K562 (cell line): ENCODE measurements around the gene ZSWIM9. TPM values are rescaled to one million over a fixed set of nuclear protein-coding genes. Genes with fewer than 3 reads are reported as not detected.
A peak's percentile ranks its signal among the peaks of the same experiment; 100 is the strongest.

Source experiments
- HDAC3 ChIP-seq: fragments of 450-650 bp; IDR thresholded peaks from 2 replicates; pipeline ENCODE4 v1.6.1; 2018; ENCODE audit warnings: borderline replicate concordance, mild to moderate bottlenecking, moderate library complexity; ENCODE audit not compliant: partially characterized antibody
- LEF1 ChIP-seq: fragments of 450-650 bp; IDR thresholded peaks from 2 replicates; pipeline ENCODE4 v1.6.1; 2016; ENCODE audit warnings: mild to moderate bottlenecking
- MCM2 ChIP-seq: fragments of 450-650 bp; IDR thresholded peaks from 2 replicates; pipeline ENCODE4 v1.6.1; 2017; ENCODE audit warnings: low read depth, mild to moderate bottlenecking
- MTF1 ChIP-seq: fragments of 250-450 bp; sonication (Bioruptor Pico); IDR thresholded peaks from 2 replicates; pipeline ENCODE4 v1.9.0; 2021; ENCODE audit warnings: moderate library complexity, mild to moderate bottlenecking, inconsistent platforms, borderline replicate concordance
- RB1 ChIP-seq: fragments of 450-650 bp; IDR thresholded peaks from 2 replicates; pipeline ENCODE4 v1.6.1; 2017; ENCODE audit warnings: low read depth, mild to moderate bottlenecking
- SMARCB1 ChIP-seq: IDR thresholded peaks from 2 replicates; pipeline ENCODE4 v1.6.1; 2011; ENCODE audit warnings: improper control_type of control experiment, low read depth; ENCODE audit not compliant: insufficient read length
- SREBF2 ChIP-seq: sonication (generic); formaldehyde crosslinking; IDR thresholded peaks from 2 replicates; pipeline ENCODE4 v1.4.0; 2020; ENCODE audit warnings: mild to moderate bottlenecking, missing genetic modification reagents
- ZNF347 ChIP-seq: fragments of 450-650 bp; formaldehyde crosslinking; IDR thresholded peaks from 2 replicates; pipeline ENCODE4 v1.4.0; 2020; ENCODE audit warnings: low read depth, mild to moderate bottlenecking, moderate library complexity
- ZNF79 ChIP-seq: fragments of 250-450 bp; sonication (Bioruptor Pico); IDR thresholded peaks from 2 replicates; pipeline ENCODE4 v1.4.0; 2020; ENCODE audit warnings: low read depth, mild to moderate bottlenecking, moderate library complexity
- polyA plus RNA-seq, 8 experiments: library from polyadenylated mRNA; depleted of rRNA in 4 of 8; stranded (reverse) in 5 of 8; unstranded in 3 of 8; fragments of >200 nt; fragmentation: Nextera tagmentation in 2 of 8; fragmentation: Illumina TruSeq in 1 of 8; extraction: Ambion mirVana in 2 of 8; extraction: Trizol in 1 of 8; gene quantifications; 2 replicates each; pipeline versions ENCODE4 v1.2.1 to v1.2.3, GENCODE V29; 2011 to 2014; ENCODE audit warnings: inconsistent platforms in 1 of 8, missing spikeins in 1 of 8
- total RNA-seq, 7 experiments: library from RNA; depleted of rRNA in 6 of 7; stranded (reverse); fragments of >200 nt in 6 of 7; fragmentation: Illumina TruSeq in 2 of 7; extraction: Trizol in 2 of 7; gene quantifications; 2 replicates each; pipeline versions ENCODE4 v1.2.1 to v1.2.3, GENCODE V29; 2011 to 2021; ENCODE audit warnings: low replicate concordance in 1 of 7
- TF ChIP-seq, protein P1 (sequence below), 2 experiments: fragments of 200-800 bp in 1 of 2; sonication (Bioruptor generic) in 1 of 2; sonication (generic) in 1 of 2; formaldehyde crosslinking in 1 of 2; IDR thresholded peaks in 1 of 2; conservative IDR thresholded peaks in 1 of 2; 2 replicates each; pipeline versions ENCODE4 v1.5.0 to v1.6.1; 2016 to 2020; ENCODE audit warnings: missing compliant biosample characterization in 1 of 2, missing genetic modification characterization in 1 of 2, missing genetic modification reagents in 1 of 2
- TF ChIP-seq, protein P2 (sequence below): IDR thresholded peaks from 2 replicates; pipeline ENCODE4 v1.6.1; 2016; ENCODE audit warnings: missing genetic modification characterization, missing compliant biosample characterization
- TF ChIP-seq, protein P3 (sequence below): fragments of 450-650 bp; IDR thresholded peaks from 2 replicates; pipeline ENCODE4 v1.6.1; 2016; ENCODE audit warnings: missing biosample characterization, missing genetic modification characterization
- TF ChIP-seq, protein P4 (sequence below), 2 experiments: IDR thresholded peaks in 1 of 2; conservative IDR thresholded peaks in 1 of 2; 2 replicates each; pipeline ENCODE4 v1.6.1; 2016; ENCODE audit warnings: low read depth in 2 of 2, mild to moderate bottlenecking in 1 of 2, missing compliant biosample characterization in 1 of 2, missing genetic modification characterization in 1 of 2, moderate library complexity in 1 of 2
- TF ChIP-seq, protein P5 (sequence below): sonication (generic); formaldehyde crosslinking; IDR thresholded peaks from 2 replicates; pipeline ENCODE4 v1.8.1; 2023; ENCODE audit warnings: mild to moderate bottlenecking, missing genetic modification reagents, moderate library complexity
- TF ChIP-seq, protein P6 (sequence below): fragments of 200-400 bp; formaldehyde crosslinking; IDR thresholded peaks from 2 replicates; pipeline ENCODE4 v1.6.1; 2017; ENCODE audit warnings: mild to moderate bottlenecking, low read depth, low read length, moderate library complexity

Gene ZSWIM9
- total and polyA plus RNA-seq, 9 of the 15 experiments (the other 6 are each of a cell fraction or from before 2014, with no cell fraction given) = 0.04 to 1.4 (median 0.34) TPM; not detected in 1

DNA sequence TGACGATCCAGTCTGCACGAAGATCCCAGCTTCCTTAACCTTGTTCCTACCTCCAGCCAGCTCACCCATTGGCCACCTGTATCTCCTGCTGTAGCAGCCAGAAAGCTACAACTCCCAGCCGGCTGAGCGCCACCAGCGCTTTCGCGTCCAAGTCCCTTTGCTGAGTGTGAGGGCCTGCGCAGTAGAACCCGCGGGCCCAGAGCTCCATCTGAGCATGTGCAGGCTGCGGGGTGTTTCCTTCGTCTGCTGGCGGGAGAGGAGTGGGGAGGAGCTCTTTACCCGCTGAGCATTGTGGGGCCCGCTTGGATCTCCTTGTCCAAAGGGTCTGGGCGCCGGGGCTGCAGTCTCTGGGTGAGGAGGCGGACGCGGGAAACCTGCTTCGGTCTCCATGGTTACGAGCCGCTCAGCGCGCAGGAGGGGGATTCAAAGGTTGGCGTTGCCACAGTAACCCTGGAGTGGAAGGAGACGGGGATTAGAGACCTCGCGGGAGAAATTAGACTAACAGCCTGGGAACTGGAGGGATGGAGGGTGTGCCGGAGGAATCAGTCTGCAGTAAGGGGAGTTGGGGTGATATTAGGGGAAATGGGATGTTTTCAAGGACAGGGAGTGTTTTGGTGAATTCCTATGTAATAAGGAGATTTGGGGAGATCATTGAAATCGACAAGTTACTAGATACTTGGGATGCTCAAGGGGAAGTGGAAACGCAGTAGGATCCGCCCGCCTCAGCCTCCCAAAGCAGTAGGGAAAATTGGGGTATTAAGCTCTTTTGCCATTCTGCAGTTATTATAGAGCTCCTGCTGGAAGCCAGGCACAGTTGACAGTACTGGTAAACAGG is 33.5 kb downstream of the ZSWIM9 start (continued):
- TF ChIP-seq, protein P1, sequence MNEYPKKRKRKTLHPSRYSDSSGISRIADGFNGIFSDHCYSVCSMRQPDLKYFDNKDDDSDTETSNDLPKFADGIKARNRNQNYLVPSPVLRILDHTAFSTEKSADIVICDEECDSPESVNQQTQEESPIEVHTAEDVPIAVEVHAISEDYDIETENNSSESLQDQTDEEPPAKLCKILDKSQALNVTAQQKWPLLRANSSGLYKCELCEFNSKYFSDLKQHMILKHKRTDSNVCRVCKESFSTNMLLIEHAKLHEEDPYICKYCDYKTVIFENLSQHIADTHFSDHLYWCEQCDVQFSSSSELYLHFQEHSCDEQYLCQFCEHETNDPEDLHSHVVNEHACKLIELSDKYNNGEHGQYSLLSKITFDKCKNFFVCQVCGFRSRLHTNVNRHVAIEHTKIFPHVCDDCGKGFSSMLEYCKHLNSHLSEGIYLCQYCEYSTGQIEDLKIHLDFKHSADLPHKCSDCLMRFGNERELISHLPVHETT (CRISPR knock-in tag; conservative IDR thresholded peaks at IDR 0.05 in 1 of 2, IDR thresholded peaks at IDR 0.05 in 1 of 2) = no peak
- TF ChIP-seq, protein P2, sequence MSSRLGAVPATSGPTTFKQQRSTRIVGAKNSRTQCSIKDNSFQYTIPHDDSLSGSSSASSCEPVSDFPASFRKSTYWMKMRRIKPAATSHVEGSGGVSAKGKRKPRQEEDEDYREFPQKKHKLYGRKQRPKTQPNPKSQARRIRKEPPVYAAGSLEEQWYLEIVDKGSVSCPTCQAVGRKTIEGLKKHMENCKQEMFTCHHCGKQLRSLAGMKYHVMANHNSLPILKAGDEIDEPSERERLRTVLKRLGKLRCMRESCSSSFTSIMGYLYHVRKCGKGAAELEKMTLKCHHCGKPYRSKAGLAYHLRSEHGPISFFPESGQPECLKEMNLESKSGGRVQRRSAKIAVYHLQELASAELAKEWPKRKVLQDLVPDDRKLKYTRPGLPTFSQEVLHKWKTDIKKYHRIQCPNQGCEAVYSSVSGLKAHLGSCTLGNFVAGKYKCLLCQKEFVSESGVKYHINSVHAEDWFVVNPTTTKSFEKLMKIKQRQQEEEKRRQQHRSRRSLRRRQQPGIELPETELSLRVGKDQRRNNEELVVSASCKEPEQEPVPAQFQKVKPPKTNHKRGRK = no peak
- TF ChIP-seq, protein P3, sequence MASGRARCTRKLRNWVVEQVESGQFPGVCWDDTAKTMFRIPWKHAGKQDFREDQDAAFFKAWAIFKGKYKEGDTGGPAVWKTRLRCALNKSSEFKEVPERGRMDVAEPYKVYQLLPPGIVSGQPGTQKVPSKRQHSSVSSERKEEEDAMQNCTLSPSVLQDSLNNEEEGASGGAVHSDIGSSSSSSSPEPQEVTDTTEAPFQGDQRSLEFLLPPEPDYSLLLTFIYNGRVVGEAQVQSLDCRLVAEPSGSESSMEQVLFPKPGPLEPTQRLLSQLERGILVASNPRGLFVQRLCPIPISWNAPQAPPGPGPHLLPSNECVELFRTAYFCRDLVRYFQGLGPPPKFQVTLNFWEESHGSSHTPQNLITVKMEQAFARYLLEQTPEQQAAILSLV (tag) = no peak
- TF ChIP-seq ZNF79 (no peak), SREBF2 (CRISPR knock-in tag) (no peak), ZNF347 (CRISPR knock-in tag) (no peak), MTF1 (CRISPR knock-in tag) (no peak), LEF1 (no peak), SMARCB1 (no peak), RB1 (peak; percentile 64; the same call in 1 of the 2 replicates), MCM2 (no peak), HDAC3 (no peak)
- TF ChIP-seq, protein P4, sequence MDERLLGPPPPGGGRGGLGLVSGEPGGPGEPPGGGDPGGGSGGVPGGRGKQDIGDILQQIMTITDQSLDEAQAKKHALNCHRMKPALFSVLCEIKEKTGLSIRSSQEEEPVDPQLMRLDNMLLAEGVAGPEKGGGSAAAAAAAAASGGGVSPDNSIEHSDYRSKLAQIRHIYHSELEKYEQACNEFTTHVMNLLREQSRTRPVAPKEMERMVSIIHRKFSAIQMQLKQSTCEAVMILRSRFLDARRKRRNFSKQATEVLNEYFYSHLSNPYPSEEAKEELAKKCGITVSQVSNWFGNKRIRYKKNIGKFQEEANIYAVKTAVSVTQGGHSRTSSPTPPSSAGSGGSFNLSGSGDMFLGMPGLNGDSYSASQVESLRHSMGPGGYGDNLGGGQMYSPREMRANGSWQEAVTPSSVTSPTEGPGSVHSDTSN (CRISPR knock-in tag; IDR thresholded peaks at IDR 0.05; ENCODE audit: low read depth) = no peak
- TF ChIP-seq, protein P4 (tag; conservative IDR thresholded peaks at IDR 0.05; ENCODE audit: low read depth) = no peak
- TF ChIP-seq, protein P5, sequence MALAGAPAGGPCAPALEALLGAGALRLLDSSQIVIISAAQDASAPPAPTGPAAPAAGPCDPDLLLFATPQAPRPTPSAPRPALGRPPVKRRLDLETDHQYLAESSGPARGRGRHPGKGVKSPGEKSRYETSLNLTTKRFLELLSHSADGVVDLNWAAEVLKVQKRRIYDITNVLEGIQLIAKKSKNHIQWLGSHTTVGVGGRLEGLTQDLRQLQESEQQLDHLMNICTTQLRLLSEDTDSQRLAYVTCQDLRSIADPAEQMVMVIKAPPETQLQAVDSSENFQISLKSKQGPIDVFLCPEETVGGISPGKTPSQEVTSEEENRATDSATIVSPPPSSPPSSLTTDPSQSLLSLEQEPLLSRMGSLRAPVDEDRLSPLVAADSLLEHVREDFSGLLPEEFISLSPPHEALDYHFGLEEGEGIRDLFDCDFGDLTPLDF = peak; percentile 92
- TF ChIP-seq, protein P6, sequence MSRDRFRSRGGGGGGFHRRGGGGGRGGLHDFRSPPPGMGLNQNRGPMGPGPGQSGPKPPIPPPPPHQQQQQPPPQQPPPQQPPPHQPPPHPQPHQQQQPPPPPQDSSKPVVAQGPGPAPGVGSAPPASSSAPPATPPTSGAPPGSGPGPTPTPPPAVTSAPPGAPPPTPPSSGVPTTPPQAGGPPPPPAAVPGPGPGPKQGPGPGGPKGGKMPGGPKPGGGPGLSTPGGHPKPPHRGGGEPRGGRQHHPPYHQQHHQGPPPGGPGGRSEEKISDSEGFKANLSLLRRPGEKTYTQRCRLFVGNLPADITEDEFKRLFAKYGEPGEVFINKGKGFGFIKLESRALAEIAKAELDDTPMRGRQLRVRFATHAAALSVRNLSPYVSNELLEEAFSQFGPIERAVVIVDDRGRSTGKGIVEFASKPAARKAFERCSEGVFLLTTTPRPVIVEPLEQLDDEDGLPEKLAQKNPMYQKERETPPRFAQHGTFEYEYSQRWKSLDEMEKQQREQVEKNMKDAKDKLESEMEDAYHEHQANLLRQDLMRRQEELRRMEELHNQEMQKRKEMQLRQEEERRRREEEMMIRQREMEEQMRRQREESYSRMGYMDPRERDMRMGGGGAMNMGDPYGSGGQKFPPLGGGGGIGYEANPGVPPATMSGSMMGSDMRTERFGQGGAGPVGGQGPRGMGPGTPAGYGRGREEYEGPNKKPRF = no peak
